ENCODE data around the gene CCL20. TPM values are rescaled to one million over a fixed set of nuclear protein-coding genes. Genes with fewer than 3 reads are reported as not detected.

Gene CCL20
- total and polyA plus RNA-seq, 2 of the 13 experiments (the other 11 are each of a cell fraction or from before 2014, with no cell fraction given) = 223 to 903 TPM

- TF ChIP-seq ZNF550 (CRISPR knock-in tag; IDR thresholded peaks at IDR 0.05; ENCODE audit: borderline replicate concordance) (no peak), ZNF530 (CRISPR knock-in tag; IDR thresholded peaks at IDR 0.05; ENCODE audit: low read depth) (no peak), BHLHE40 (IDR thresholded peaks at IDR 0.05; ENCODE audit: low read length) (no peak), CBX2 (IDR thresholded peaks at IDR 0.05; ENCODE audit: low read depth, low read length) (no peak), CBX2 (CRISPR knock-in tag; IDR thresholded peaks at IDR 0.05; ENCODE audit: low read depth) (no peak), HDAC2 (CRISPR knock-in tag; IDR thresholded peaks at IDR 0.05) (peak; percentile 53; the same call in 1 of the 2 replicates), NR2F6 (IDR thresholded peaks at IDR 0.05) (peak; percentile 49; the same call in 1 of the 2 replicates), NR2F6 (CRISPR knock-in tag; IDR thresholded peaks at IDR 0.05) (peak; percentile 89), ZNF331 (CRISPR knock-in tag; IDR thresholded peaks at IDR 0.05) (peak; percentile 78), KMT2B (CRISPR knock-in tag; IDR thresholded peaks at IDR 0.05) (peak; percentile 70; the same call in 1 of the 2 replicates), ZBTB10 (CRISPR knock-in tag; IDR thresholded peaks at IDR 0.05; ENCODE audit: borderline replicate concordance) (no peak), ZFAT (CRISPR knock-in tag; conservative IDR thresholded peaks at IDR 0.05) (no peak), PAF1 (CRISPR knock-in tag; IDR thresholded peaks at IDR 0.05) (no peak), ZKSCAN1 (IDR thresholded peaks at IDR 0.05; ENCODE audit: low read length) (no peak), ZNF567 (CRISPR knock-in tag; IDR thresholded peaks at IDR 0.05; ENCODE audit: borderline replicate concordance) (no peak), ATF6 (CRISPR knock-in tag; conservative IDR thresholded peaks at IDR 0.05) (no peak), TAF15 (IDR thresholded peaks at IDR 0.05; ENCODE audit: low read depth, low read length, poor library complexity, severe bottlenecking) (no peak), ZNF780A (CRISPR knock-in tag; IDR thresholded peaks at IDR 0.05) (no peak), KDM4B (CRISPR knock-in tag; IDR thresholded peaks at IDR 0.05) (peak; percentile 45; the same call in 1 of the 2 replicates), ZNF883 (CRISPR knock-in tag; IDR thresholded peaks at IDR 0.05; ENCODE audit: not compliant biosample characterization) (no peak), SPEN (CRISPR knock-in tag; IDR thresholded peaks at IDR 0.05; ENCODE audit: low read depth) (peak; percentile 47; the same call in 1 of the 2 replicates), ZNF704 (CRISPR knock-in tag; IDR thresholded peaks at IDR 0.05; ENCODE audit: borderline replicate concordance) (no peak)
- TF ChIP-seq, protein P1, sequence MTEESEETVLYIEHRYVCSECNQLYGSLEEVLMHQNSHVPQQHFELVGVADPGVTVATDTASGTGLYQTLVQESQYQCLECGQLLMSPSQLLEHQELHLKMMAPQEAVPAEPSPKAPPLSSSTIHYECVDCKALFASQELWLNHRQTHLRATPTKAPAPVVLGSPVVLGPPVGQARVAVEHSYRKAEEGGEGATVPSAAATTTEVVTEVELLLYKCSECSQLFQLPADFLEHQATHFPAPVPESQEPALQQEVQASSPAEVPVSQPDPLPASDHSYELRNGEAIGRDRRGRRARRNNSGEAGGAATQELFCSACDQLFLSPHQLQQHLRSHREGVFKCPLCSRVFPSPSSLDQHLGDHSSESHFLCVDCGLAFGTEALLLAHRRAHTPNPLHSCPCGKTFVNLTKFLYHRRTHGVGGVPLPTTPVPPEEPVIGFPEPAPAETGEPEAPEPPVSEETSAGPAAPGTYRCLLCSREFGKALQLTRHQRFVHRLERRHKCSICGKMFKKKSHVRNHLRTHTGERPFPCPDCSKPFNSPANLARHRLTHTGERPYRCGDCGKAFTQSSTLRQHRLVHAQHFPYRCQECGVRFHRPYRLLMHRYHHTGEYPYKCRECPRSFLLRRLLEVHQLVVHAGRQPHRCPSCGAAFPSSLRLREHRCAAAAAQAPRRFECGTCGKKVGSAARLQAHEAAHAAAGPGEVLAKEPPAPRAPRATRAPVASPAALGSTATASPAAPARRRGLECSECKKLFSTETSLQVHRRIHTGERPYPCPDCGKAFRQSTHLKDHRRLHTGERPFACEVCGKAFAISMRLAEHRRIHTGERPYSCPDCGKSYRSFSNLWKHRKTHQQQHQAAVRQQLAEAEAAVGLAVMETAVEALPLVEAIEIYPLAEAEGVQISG (CRISPR knock-in tag; IDR thresholded peaks at IDR 0.05) = peak; percentile 33; the same call in 1 of the 2 replicates
Measured at GRCh38 chr2:227766373-227766883, 47.2 kb upstream of the CCL20 start (continued).
